Neural crest cell (in vitro differentiated cells): Measurements from ENCODE around the gene RPS3A. TPM values are rescaled to one million over a fixed set of nuclear protein-coding genes. Genes with fewer than 3 reads are reported as not detected.
A peak's percentile ranks its signal among the peaks of the same experiment; 100 is the strongest.
"Not testable (repeated sequence)": the region's sequence is repeated elsewhere in the genome, so short reads cannot be mapped to it uniquely, and the experiment has no call there.

Source experiments
- DNase-seq: peaks from one replicate; pipeline ENCODE4 v3.0.0; 2021; ENCODE audit warnings: low read depth, mixed read lengths, low spot score
- H3K27ac Mint-ChIP-seq: one replicate; pipeline ENCODE4 v1.8.0; 2021; ENCODE audit warnings: mild to moderate bottlenecking, mixed read lengths; ENCODE audit not compliant: unreplicated experiment
- H3K27me3 Mint-ChIP-seq: 2 replicates; pipeline ENCODE4 v1.8.0; 2021; ENCODE audit warnings: low read depth, mild to moderate bottlenecking, mixed read lengths
- H3K36me3 Mint-ChIP-seq: 2 replicates; pipeline ENCODE4 v1.8.0; 2021; ENCODE audit warnings: low read depth, mild to moderate bottlenecking, mixed read lengths
- H3K4me1 Mint-ChIP-seq: 2 replicates; pipeline ENCODE4 v1.8.0; 2021; ENCODE audit warnings: mixed read lengths
- H3K4me3 Mint-ChIP-seq: one replicate; pipeline ENCODE4 v1.8.0; 2021; ENCODE audit warnings: mild to moderate bottlenecking, mixed read lengths
- H3K9me3 Mint-ChIP-seq: 2 replicates; pipeline ENCODE4 v1.8.0; 2021; ENCODE audit warnings: mixed read lengths
- total RNA-seq: library from RNA; stranded (reverse); gene quantifications from 2 replicates; pipeline ENCODE4 v1.2.1, GENCODE V29; 2021
- TF ChIP-seq, protein P1 (sequence below): fragments of 200-600 bp; sonication (generic); conservative IDR thresholded peaks from 2 replicates; pipeline ENCODE4 v1.5.0; 2021; ENCODE audit warnings: antibody characterized with exemption, mild to moderate bottlenecking

Gene RPS3A
- total RNA-seq, 1 donor from 2014 or later: 2,382 TPM

DNA sequence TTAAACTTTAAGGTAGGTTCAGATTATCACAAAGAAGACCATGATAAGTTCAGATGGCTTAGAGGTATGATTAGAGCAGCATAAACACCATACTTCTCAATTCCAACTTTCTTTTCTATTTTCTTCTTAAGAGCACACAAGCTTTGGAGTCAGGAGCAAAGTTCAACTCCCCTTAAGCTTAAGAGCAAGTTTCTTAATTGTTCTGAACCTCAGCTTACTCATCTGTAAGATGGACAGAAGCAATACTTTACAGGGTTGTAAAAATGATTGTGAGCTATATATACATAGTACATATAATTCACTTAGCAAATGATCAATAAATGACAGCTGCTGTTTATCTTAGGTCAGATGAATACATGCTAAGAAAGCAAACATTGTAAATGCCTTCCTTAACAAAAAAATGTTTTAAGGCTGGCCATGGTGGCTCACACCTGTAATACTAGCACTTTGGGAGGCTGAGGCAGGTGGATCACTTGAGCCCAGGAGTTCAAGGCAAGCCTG lies 25.0 kb upstream of the RPS3A start:
- Mint-ChIP-seq H3K4me3 (no peak overlapping the region), H3K36me3 (no peaks in the 10 kb centered on the region), H3K4me1 (no peaks in the 10 kb centered on the region), H3K27me3 (no peaks in the 10 kb centered on the region), H3K27ac (no peak overlapping the region), H3K9me3 (no peaks in the 10 kb centered on the region)
- TF ChIP-seq, protein P1, sequence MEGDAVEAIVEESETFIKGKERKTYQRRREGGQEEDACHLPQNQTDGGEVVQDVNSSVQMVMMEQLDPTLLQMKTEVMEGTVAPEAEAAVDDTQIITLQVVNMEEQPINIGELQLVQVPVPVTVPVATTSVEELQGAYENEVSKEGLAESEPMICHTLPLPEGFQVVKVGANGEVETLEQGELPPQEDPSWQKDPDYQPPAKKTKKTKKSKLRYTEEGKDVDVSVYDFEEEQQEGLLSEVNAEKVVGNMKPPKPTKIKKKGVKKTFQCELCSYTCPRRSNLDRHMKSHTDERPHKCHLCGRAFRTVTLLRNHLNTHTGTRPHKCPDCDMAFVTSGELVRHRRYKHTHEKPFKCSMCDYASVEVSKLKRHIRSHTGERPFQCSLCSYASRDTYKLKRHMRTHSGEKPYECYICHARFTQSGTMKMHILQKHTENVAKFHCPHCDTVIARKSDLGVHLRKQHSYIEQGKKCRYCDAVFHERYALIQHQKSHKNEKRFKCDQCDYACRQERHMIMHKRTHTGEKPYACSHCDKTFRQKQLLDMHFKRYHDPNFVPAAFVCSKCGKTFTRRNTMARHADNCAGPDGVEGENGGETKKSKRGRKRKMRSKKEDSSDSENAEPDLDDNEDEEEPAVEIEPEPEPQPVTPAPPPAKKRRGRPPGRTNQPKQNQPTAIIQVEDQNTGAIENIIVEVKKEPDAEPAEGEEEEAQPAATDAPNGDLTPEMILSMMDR: no peak
- DNase-seq: no peak

DNA sequence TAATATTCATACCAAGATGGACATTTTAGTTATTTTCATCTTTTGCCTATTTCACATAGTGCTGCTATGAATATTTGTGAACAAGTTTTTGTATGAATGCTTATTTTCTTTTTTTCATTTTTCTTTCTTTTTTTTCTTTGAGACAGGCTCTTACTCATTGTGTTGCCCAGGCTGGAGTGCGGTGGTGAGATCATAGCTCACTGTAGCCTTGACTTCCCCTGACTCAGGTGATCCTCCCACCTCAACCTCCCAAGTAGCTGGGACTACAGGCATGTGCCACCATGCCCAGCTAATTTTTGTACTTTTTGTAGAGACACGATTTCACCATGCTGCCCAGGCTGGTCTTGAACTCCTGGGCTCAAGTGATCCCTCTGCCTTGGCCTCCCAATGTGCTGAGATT lies 21.4 kb upstream of the RPS3A start:
- H3K36me3 Mint-ChIP-seq, H3K27ac Mint-ChIP-seq, H3K4me1 Mint-ChIP-seq, DNase-seq, H3K4me3 Mint-ChIP-seq, H3K27me3 Mint-ChIP-seq, H3K9me3 Mint-ChIP-seq: not testable (repeated sequence)

DNA sequence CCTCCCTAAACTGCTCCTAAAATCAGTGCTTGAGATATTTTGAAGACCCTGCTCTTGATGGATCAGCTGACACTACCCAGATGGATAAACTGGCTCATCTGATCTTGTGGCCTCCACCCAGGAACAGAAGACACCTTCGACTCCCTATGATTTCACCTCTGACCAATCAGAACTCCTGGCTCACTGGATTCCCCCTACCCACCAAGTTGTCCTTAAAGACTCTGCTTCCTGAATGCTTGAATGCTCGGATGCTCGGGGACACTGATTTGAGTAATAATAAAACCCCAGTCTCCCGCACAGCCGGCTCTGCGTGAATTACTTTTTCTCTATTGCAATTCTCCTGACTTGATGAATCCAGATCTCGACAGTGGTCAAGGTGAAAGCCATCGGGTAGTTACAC lies 12.0 kb upstream of the RPS3A start:
- Mint-ChIP-seq H3K36me3 (no peaks in the 10 kb centered on the region), H3K4me1 (no peaks in the 10 kb centered on the region), H3K4me3 (no peak overlapping the region), H3K27ac (peak overlapping the region; percentile 52), H3K27me3 (no peaks in the 10 kb centered on the region), H3K9me3 (no peaks in the 10 kb centered on the region)
- DNase-seq: no peak
- TF ChIP-seq, protein P1: no peak

DNA sequence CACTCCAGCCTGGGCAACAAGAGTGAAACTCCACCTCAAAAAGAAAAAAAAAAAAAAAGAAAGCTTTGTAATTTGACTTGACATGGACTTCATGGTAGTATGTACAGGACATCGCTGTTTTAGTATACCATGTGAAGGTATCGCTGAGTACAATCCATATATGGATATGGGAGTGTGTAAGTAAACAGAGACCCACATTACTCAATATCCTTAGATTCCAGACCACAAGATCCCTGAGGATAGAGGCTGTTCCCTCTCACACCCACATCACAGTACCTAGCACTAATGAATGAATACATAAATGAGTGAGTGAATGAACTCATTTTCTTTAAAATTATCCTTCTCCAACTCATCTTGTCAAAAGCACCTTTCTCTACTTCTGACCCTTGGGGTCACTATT lies 8.4 kb upstream of the RPS3A start:
- no peak overlapping the region for H3K4me3 Mint-ChIP-seq
- no peak overlapping the region for H3K27ac Mint-ChIP-seq
- no peak for DNase-seq
- no peaks in the 10 kb centered on the region for H3K4me1 Mint-ChIP-seq
- H3K9me3 Mint-ChIP-seq: no peaks in the 10 kb centered on the region
- no peaks in the 10 kb centered on the region for H3K36me3 Mint-ChIP-seq
- TF ChIP-seq, protein P1: no peak
- H3K27me3 Mint-ChIP-seq: peaks cover 5% of the 10 kb centered on the region

DNA sequence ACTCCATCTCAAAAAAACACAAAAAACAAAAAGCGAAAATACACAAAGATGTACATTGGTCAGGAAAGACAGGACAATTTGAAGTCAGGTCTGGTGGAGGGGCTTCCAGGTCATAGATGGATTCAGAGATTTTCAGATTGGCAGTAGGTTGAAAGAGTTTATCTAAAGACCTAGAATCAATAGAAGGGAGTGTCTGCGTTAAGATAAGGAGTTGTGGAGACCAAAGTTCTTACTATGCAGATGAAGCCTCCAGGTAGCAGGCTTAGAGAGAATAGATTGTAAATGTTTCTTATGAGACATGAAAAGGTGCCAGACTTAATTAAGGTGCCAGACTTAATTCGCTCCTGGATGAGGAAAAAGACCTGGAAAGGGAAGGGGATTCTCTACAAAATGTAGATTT lies 6.9 kb upstream of the RPS3A start:
- Mint-ChIP-seq H3K27ac (no peak overlapping the region), H3K9me3 (no peaks in the 10 kb centered on the region), H3K27me3 (peaks cover 5% of the 10 kb centered on the region), H3K4me1 (no peaks in the 10 kb centered on the region), H3K36me3 (no peaks in the 10 kb centered on the region), H3K4me3 (no peak overlapping the region)
- DNase-seq: no peak
- TF ChIP-seq, protein P1: no peak

DNA sequence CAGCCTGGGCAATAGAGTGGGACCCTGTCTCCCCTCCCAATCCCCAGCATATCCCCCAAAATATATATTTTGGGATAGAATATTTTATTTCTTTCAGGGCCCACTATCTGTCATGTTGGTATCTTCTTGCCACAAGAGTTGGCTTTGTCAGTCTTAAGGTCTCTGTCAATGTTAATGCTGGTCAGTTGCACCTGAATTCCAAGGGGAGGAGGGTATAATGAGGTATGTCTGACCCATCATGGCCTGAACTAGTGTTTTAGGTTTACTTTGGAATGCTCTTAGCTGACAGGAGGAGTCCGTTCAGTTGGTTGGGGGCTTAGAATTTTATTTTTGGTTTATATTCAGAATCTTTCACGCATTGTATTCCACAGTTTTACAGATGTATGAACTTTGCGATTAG lies 6.2 kb upstream of the RPS3A start:
- Mint-ChIP-seq H3K36me3 (no peaks in the 10 kb centered on the region), H3K4me3 (no peak overlapping the region), H3K27me3 (peaks cover 5% of the 10 kb centered on the region), H3K9me3 (no peaks in the 10 kb centered on the region), H3K27ac (no peak overlapping the region), H3K4me1 (no peaks in the 10 kb centered on the region)
- DNase-seq: no peak
- TF ChIP-seq, protein P1: no peak
